A549 (cell line): ENCODE measurements around the gene RNF126. TPM values are rescaled to one million over a fixed set of nuclear protein-coding genes. Genes with fewer than 3 reads are reported as not detected.

ENCODE experiments used
- ATAC-seq, 2 experiments: fragments of 200-7000 bp in 1 of 2; fragments of >200 bp in 1 of 2; cut with Nextera tagmentation in 1 of 2; cut with Tn5 transposase in 1 of 2; 3 replicates each; pipeline versions ENCODE4 v1.8.0 to v1.9.1; 2018 to 2020; ENCODE audit warnings: mild to moderate bottlenecking in 1 of 2, moderate library complexity in 1 of 2
- CTCF ChIA-PET: fragments of 300-600 bp; sonication (Branson Sonifier 250); formaldehyde crosslinking; extraction: SDS; loops from one replicate; lab custom pipeline; 2021; ENCODE audit warnings: antibody characterized with exemption, inconsistent platforms; lab: Yijun Ruan, JAX
- POLR2A ChIA-PET: fragments of 350-600 bp; formaldehyde crosslinking; extraction: SDS; loops from one replicate; lab custom pipeline; 2021; ENCODE audit warnings: antibody characterized with exemption, inconsistent platforms; lab: Yijun Ruan, JAX
- DNase-seq, 2 experiments: peaks; one replicate each; pipeline versions ENCODE4 v3.0.0 to v3.0.0-alpha.2; 2011 to 2016; ENCODE audit warnings: low read depth in 1 of 2, low spot score in 1 of 2
- FAIRE-seq: peaks from 2 replicates; lab custom pipeline; 2011; peaks lifted over from hg19 to GRCh38; lab: Jason Lieb, UNC
- H3K27ac ChIP-seq, 2 experiments: fragments of >200 bp; sonication (Bioruptor Twin); formaldehyde crosslinking; 3 replicates each; pipeline ENCODE4 v1.5.1; 2016 to 2017
- H3K4me1 ChIP-seq: fragments of >200 bp; sonication (Bioruptor Twin); formaldehyde crosslinking; 3 replicates; pipeline ENCODE4 v1.6.1; 2016
- H3K4me2 ChIP-seq: fragments of >200 bp; sonication (Bioruptor Twin); formaldehyde crosslinking; 3 replicates; pipeline ENCODE4 v1.6.1; 2016
- H3K4me3 ChIP-seq: fragments of >200 bp; sonication (Bioruptor Twin); formaldehyde crosslinking; 3 replicates; pipeline ENCODE4 v1.5.1; 2016
- H3K9me3 ChIP-seq: fragments of >200 bp; sonication (Bioruptor Twin); formaldehyde crosslinking; 3 replicates; pipeline ENCODE4 v1.6.1; 2016
- CBX2 ChIP-seq: fragments of 200-600 bp; sonication (generic); IDR thresholded peaks from 2 replicates; pipeline ENCODE4 v1.6.1; 2016; ENCODE audit warnings: low read depth, mild to moderate bottlenecking, borderline replicate concordance
- CEBPB ChIP-seq, 2 experiments: fragments of >200 bp in 1 of 2; sonication (Bioruptor Twin) in 1 of 2; formaldehyde crosslinking in 1 of 2; IDR thresholded peaks; 2 replicates each; pipeline ENCODE4 v1.6.1; 2012 to 2016
- CHD4 ChIP-seq: fragments of 200-600 bp; sonication (generic); IDR thresholded peaks from 2 replicates; pipeline ENCODE4 v1.6.1; 2016; ENCODE audit warnings: antibody characterized with exemption, mild to moderate bottlenecking, borderline replicate concordance
- CTCF ChIP-seq: fragments of >200 bp; sonication (Bioruptor Twin); formaldehyde crosslinking; IDR thresholded peaks from 3 replicates; pipeline ENCODE4 v1.5.1; 2016
- EHF ChIP-seq: fragments of 250-450 bp; sonication (Bioruptor Pico); IDR thresholded peaks from 2 replicates; pipeline ENCODE4 v1.5.0; 2020; ENCODE audit warnings: mild to moderate bottlenecking
- EHMT2 ChIP-seq: fragments of 200-600 bp; sonication (generic); IDR thresholded peaks from 2 replicates; pipeline ENCODE4 v1.6.1; 2016; ENCODE audit warnings: antibody characterized with exemption, low read depth, mild to moderate bottlenecking, moderate library complexity
- GATA3 ChIP-seq: IDR thresholded peaks from 2 replicates; pipeline ENCODE4 v1.6.1; 2012; ENCODE audit warnings: borderline replicate concordance
- HEYL ChIP-seq: fragments of 250-450 bp; sonication (Bioruptor Pico); IDR thresholded peaks from 2 replicates; pipeline ENCODE4 v1.8.0; 2021; ENCODE audit warnings: mild to moderate bottlenecking, moderate library complexity
- HOXB13 ChIP-seq: fragments of 250-450 bp; sonication (Bioruptor Pico); IDR thresholded peaks from 2 replicates; pipeline ENCODE4 v1.5.0; 2020; ENCODE audit warnings: low read depth, mild to moderate bottlenecking, moderate library complexity
- JUN ChIP-seq, 2 experiments: fragments of >200 bp; sonication (Bioruptor Twin); formaldehyde crosslinking; IDR thresholded peaks; 2 replicates in 1 of 2; 3 replicates in 1 of 2; pipeline ENCODE4 v1.6.1; 2016 to 2017
- JUNB ChIP-seq: fragments of >200 bp; sonication (Bioruptor Twin); formaldehyde crosslinking; IDR thresholded peaks from 2 replicates; pipeline ENCODE4 v1.6.1; 2016
- KDM5A ChIP-seq: fragments of 200-600 bp; sonication (generic); IDR thresholded peaks from 2 replicates; pipeline ENCODE4 v1.6.1; 2016; ENCODE audit warnings: antibody characterized with exemption, mild to moderate bottlenecking
- MAZ ChIP-seq: fragments of 150-350 bp; IDR thresholded peaks from 2 replicates; pipeline ENCODE4 v1.6.1; 2014; ENCODE audit warnings: antibody characterized with exemption, low read depth, low read length, borderline replicate concordance
- MYC ChIP-seq: IDR thresholded peaks from 2 replicates; pipeline ENCODE4 v1.6.1; 2012; ENCODE audit warnings: mild to moderate bottlenecking, inconsistent platforms, low read length, improper control_type of control experiment, borderline replicate concordance
- NR3C1 ChIP-seq: fragments of >200 bp; sonication (Bioruptor Twin); formaldehyde crosslinking; IDR thresholded peaks from 3 replicates; pipeline ENCODE4 v1.6.1; 2017
- POLR2A ChIP-seq: IDR thresholded peaks from 2 replicates; pipeline ENCODE4 v1.6.1; 2012; ENCODE audit warnings: mild to moderate bottlenecking, low read length
- POLR2AphosphoS2 ChIP-seq: conservative IDR thresholded peaks from 2 replicates; pipeline ENCODE4 v1.6.1; 2012; ENCODE audit warnings: low read length, improper control_type of control experiment, inconsistent platforms
- RARB ChIP-seq: fragments of 250-450 bp; sonication (Bioruptor Pico); IDR thresholded peaks from 2 replicates; pipeline ENCODE4 v1.8.0; 2021; ENCODE audit warnings: mild to moderate bottlenecking, moderate library complexity
- RNF2 ChIP-seq: fragments of 200-600 bp; sonication (generic); IDR thresholded peaks from 2 replicates; pipeline ENCODE4 v1.6.1; 2016; ENCODE audit warnings: low read depth, mild to moderate bottlenecking, antibody characterized with exemption, moderate library complexity, borderline replicate concordance
- WGBS: methylation state at CpG from one replicate; pipeline ENCODE4 v1.1.6; 2017; ENCODE audit errors: missing lambda C conversion rate; 5-methylcytosine and 5-hydroxymethylcytosine counted together
- polyA plus RNA-seq, 4 experiments: library from polyadenylated mRNA; depleted of rRNA in 3 of 4; stranded (reverse); fragments of >200 nt; fragmentation: RNase III in 1 of 4; extraction: RNeasy Plus Mini Kit Qiagen cat#74134 plus additional on column Dnase treatment in 1 of 4; gene quantifications; 2 replicates in 3 of 4; 3 replicates in 1 of 4; pipeline ENCODE4 v1.2.3, GENCODE V29; 2011 to 2017
- TF ChIP-seq, protein P1 (sequence below): fragments of 150-350 bp; IDR thresholded peaks from 2 replicates; pipeline ENCODE4 v1.6.1; 2014; ENCODE audit warnings: low read depth, mild to moderate bottlenecking, low read length
- TF ChIP-seq, protein P2 (sequence below): fragments of >200 bp; sonication (Bioruptor Twin); formaldehyde crosslinking; IDR thresholded peaks from 2 replicates; pipeline ENCODE4 v1.6.1; 2016

Gene RNF126
- polyA plus RNA-seq, 2 of the 4 experiments (the other 2 are of a cell fraction), result 3.1 to 35.0 TPM

DNA sequence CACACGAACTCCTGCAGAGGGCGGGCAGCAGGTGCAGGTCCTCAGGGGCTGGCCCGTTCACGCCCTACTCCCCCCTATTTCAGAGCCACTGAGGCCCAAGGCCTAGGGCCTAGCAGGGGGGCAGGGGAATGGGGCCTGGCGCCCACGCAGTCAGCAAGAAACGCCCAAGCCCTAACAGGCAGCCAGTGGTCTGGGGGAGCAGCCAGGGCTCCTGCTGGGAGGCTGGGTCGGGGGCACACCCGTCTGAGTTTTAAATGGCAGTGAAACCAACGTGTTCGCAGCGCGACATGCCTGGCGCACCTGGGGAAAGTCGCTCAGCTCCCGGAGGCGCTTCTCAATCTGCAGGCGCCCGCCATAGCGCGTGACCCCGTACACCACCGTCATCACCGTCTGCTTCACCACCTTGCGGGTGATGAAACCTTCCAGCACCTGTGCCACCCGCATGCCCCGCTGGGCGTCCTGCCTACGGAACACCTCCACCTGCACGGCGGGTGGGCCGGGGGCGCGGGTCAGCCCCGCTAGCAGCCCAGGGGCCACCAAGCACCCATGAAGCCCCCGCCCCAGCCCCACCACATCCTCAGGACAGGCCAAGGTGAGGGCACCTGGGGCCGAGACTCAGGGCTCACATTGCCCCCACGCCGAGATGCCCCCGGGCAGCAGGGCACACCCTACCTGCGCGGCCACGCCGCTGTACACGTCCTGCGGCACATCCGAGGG is 43.6 kb downstream of the RNF126 start:
- ChIA-PET POLR2A (no interaction called here), CTCF (no interaction called here)
- H3K4me3 ChIP-seq, result no peak overlapping the region
- ATAC-seq (no peak), DNase-seq (no peak), FAIRE-seq (no peak)
- 97% methylated on average over 18 of the region's 47 CpGs for WGBS
- H3K9me3 ChIP-seq, result no peaks in the 10 kb centered on the region
- no peak overlapping the region for H3K27ac ChIP-seq
- TF ChIP-seq EHMT2 (no peak), RARB (CRISPR knock-in tag) (no peak), JUN (IDR thresholded peaks at IDR 0.05) (no peak), MAZ (no peak), CTCF (no peak), HEYL (CRISPR knock-in tag) (no peak)
- peaks cover 22% of the 10 kb centered on the region for H3K4me1 ChIP-seq
- no peak overlapping the region for H3K4me2 ChIP-seq

DNA sequence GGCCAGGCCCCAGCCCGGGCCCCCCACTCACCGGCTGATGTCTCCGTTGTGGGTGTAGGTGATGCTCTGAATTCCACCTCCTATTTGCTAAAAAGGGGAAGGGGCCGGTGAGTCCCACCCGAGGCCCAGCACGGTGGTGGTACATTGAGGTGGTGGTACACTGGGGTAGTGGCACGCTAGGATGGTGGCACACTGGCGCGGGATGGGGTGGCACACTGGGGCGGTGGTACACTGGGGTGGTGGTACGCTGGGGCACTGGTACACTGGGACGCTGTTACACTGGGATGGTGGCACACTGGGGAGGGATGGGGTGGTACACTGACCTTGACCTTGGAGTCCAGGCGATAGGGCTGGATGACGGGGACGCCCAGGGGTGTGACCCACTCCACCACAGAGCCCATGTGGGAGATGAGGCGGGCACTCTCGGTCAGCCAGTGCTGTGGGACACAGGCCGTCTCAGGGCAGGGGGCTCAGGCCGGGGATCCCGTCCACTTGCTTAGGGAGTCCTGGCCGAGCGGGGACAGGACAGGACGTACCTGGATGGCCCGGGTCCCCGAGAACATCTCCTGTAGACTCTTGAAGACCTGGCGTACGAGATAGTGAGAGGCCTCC is 44.2 kb downstream of the RNF126 start:
- no peak overlapping the region for H3K4me3 ChIP-seq
- no peak for ATAC-seq
- DNase-seq, result no peak
- no peak overlapping the region; a peak in 1 of 6 replicates for H3K27ac ChIP-seq
- H3K4me2 ChIP-seq, result no peak overlapping the region
- no peaks in the 10 kb centered on the region for H3K9me3 ChIP-seq
- TF ChIP-seq, protein P1, sequence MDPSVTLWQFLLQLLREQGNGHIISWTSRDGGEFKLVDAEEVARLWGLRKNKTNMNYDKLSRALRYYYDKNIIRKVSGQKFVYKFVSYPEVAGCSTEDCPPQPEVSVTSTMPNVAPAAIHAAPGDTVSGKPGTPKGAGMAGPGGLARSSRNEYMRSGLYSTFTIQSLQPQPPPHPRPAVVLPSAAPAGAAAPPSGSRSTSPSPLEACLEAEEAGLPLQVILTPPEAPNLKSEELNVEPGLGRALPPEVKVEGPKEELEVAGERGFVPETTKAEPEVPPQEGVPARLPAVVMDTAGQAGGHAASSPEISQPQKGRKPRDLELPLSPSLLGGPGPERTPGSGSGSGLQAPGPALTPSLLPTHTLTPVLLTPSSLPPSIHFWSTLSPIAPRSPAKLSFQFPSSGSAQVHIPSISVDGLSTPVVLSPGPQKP, result no peak
- TF ChIP-seq POLR2AphosphoS2, result no peak
- no peak for TF ChIP-seq RNF2
- no peak for TF ChIP-seq POLR2A
- no peak for TF ChIP-seq JUNB
- TF ChIP-seq NR3C1, result no peak
- no peak for TF ChIP-seq EHF (CRISPR knock-in tag)
- TF ChIP-seq MYC, result no peak
- TF ChIP-seq, protein P2, sequence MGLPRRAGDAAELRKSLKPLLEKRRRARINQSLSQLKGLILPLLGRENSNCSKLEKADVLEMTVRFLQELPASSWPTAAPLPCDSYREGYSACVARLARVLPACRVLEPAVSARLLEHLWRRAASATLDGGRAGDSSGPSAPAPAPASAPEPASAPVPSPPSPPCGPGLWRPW, result no peak
- CTCF ChIA-PET, result no interaction called here
- WGBS, result 80% methylated on average over 1 of the region's 27 CpGs
- no peak for FAIRE-seq
- peaks cover 16% of the 10 kb centered on the region for H3K4me1 ChIP-seq
- POLR2A ChIA-PET, result no interaction called here

GRCh38 chr19:618247-618619 is 44.8 kb downstream of the RNF126 start:
- ATAC-seq, result peak in 1 of 2 experiments; percentile 7; a peak in 1 of 6 replicates
- no peak overlapping the region for H3K4me2 ChIP-seq
- DNase-seq, result no peak
- ChIA-PET POLR2A (no interaction called here), CTCF (no interaction called here)
- 100% methylated on average over 6 of the region's 19 CpGs for WGBS
- TF ChIP-seq CBX2, result no peak
- TF ChIP-seq KDM5A, result no peak
- TF ChIP-seq MYC, result no peak
- no peak for TF ChIP-seq HOXB13 (CRISPR knock-in tag)
- no peak for TF ChIP-seq MAZ
- no peak for TF ChIP-seq GATA3
- no peak for TF ChIP-seq CHD4
- no peak for TF ChIP-seq EHF (CRISPR knock-in tag)
- TF ChIP-seq CTCF, result no peak
- TF ChIP-seq HEYL (CRISPR knock-in tag), result no peak
- TF ChIP-seq CEBPB (IDR thresholded peaks at IDR 0.05), result no peak
- no peak overlapping the region for H3K4me3 ChIP-seq
- H3K9me3 ChIP-seq, result no peaks in the 10 kb centered on the region
- no peak for FAIRE-seq
- H3K4me1 ChIP-seq, result peaks cover 10% of the 10 kb centered on the region
- peak overlapping the region in 1 of 2 experiments; percentile 58; a peak in 2 of 6 replicates for H3K27ac ChIP-seq
